Vagina (tissue), 2 donors: Measurements from ENCODE around the gene ARMC3. TPM values are rescaled to one million over a fixed set of nuclear protein-coding genes. Genes with fewer than 3 reads are reported as not detected.

ENCODE experiments used
- DNase-seq, 2 donors: peaks; one replicate each; pipeline ENCODE4 v3.0.0-alpha.2; 2017; ENCODE audit errors: extremely low spot score in 2 of 2
- H3K27ac ChIP-seq: fragments of 200-600 bp; sonication (generic); one replicate; pipeline ENCODE4 v1.5.1; 2019
- H3K27me3 ChIP-seq: fragments of 200-600 bp; sonication (generic); one replicate; pipeline ENCODE4 v1.5.1; 2019
- H3K36me3 ChIP-seq, 2 donors: fragments of 200-600 bp; sonication (generic); one replicate each; pipeline ENCODE4 v1.5.1; 2017 to 2019
- H3K4me1 ChIP-seq: fragments of 200-600 bp; sonication (generic); one replicate; pipeline ENCODE4 v1.5.1; 2019
- H3K4me3 ChIP-seq, 2 donors: fragments of 200-600 bp; sonication (generic); 1 replicate in 1 of 2; 2 replicates in 1 of 2; pipeline ENCODE4 v1.5.1; 2016 to 2019
- H3K9me3 ChIP-seq: fragments of 200-600 bp; sonication (generic); one replicate; pipeline ENCODE4 v1.5.1; 2019
- POLR2A ChIP-seq, 2 donors: fragments of 450-650 bp; IDR thresholded peaks; one replicate each; pipeline ENCODE4 v1.6.1; 2017; ENCODE audit warnings: antibody characterized with exemption in 2 of 2, mild to moderate bottlenecking in 2 of 2, moderate library complexity in 2 of 2
- POLR2AphosphoS5 ChIP-seq, 2 donors: sonication (generic); formaldehyde crosslinking; IDR thresholded peaks; one replicate each; pipeline ENCODE4 v1.9.0; 2017; ENCODE audit warnings: antibody characterized with exemption in 2 of 2, mild to moderate bottlenecking in 2 of 2, low read depth in 1 of 2; ENCODE audit not compliant: insufficient read depth in 1 of 2
- intact Hi-C: fragments of 100-400 bp; cut with DNase I; formaldehyde crosslinking; loops from one replicate; pipeline ENCODE4 v1.15.1; 2023
- total RNA-seq: library from RNA; depleted of rRNA; stranded (reverse); fragments of >200 nt; gene quantifications from one replicate; pipeline ENCODE4 v1.2.3, GENCODE V29; 2016
- TF ChIP-seq, protein P1 (sequence below), 3 experiments: fragments of 450-650 bp in 2 of 3; fragments of 200-600 bp in 1 of 3; sonication (generic) in 1 of 3; IDR thresholded peaks; one replicate each; pipeline ENCODE4 v1.5.1; 2017 to 2019; ENCODE audit warnings: antibody characterized with exemption in 3 of 3, mild to moderate bottlenecking in 2 of 3, moderate library complexity in 2 of 3

Gene ARMC3
- total RNA-seq, 1 donor from 2014 or later: not detected

DNA sequence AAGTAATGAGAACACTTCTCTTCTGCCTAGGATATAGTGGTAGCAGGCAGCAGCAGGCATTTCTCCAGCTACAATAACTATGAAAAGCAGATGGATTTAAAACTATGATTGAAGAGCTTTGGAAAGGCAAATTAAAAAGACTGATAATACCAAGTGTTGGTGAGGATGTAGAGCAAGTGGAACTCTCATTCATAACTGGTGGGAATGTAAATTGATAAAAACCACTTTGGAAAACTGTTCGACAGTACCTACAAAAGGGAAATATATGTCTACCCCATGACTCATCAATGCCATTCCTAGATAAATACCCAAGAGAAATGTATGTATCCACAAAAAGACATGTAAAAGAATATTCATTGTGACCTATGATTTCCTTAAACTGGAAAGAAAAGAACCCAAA, 14.6 kb downstream of the ARMC3 start:
- no peaks in the 10 kb centered on the region for H3K4me1 ChIP-seq
- no peak overlapping the region for H3K4me3 ChIP-seq
- no peak overlapping the region for H3K27ac ChIP-seq
- no peak for DNase-seq
- no peaks in the 10 kb centered on the region for H3K36me3 ChIP-seq
- no peaks in the 10 kb centered on the region for H3K9me3 ChIP-seq
- TF ChIP-seq, protein P1, sequence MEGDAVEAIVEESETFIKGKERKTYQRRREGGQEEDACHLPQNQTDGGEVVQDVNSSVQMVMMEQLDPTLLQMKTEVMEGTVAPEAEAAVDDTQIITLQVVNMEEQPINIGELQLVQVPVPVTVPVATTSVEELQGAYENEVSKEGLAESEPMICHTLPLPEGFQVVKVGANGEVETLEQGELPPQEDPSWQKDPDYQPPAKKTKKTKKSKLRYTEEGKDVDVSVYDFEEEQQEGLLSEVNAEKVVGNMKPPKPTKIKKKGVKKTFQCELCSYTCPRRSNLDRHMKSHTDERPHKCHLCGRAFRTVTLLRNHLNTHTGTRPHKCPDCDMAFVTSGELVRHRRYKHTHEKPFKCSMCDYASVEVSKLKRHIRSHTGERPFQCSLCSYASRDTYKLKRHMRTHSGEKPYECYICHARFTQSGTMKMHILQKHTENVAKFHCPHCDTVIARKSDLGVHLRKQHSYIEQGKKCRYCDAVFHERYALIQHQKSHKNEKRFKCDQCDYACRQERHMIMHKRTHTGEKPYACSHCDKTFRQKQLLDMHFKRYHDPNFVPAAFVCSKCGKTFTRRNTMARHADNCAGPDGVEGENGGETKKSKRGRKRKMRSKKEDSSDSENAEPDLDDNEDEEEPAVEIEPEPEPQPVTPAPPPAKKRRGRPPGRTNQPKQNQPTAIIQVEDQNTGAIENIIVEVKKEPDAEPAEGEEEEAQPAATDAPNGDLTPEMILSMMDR (IDR thresholded peaks at IDR 0.05): no peak
- TF ChIP-seq POLR2A (IDR thresholded peaks at IDR 0.05) (no peak), POLR2AphosphoS5 (IDR thresholded peaks at IDR 0.05; ENCODE audit: insufficient read depth in 1 of 2, low read depth in 1 of 2) (no peak)
- intact Hi-C loops: no loop called here
- H3K27me3 ChIP-seq: no peaks in the 10 kb centered on the region

DNA sequence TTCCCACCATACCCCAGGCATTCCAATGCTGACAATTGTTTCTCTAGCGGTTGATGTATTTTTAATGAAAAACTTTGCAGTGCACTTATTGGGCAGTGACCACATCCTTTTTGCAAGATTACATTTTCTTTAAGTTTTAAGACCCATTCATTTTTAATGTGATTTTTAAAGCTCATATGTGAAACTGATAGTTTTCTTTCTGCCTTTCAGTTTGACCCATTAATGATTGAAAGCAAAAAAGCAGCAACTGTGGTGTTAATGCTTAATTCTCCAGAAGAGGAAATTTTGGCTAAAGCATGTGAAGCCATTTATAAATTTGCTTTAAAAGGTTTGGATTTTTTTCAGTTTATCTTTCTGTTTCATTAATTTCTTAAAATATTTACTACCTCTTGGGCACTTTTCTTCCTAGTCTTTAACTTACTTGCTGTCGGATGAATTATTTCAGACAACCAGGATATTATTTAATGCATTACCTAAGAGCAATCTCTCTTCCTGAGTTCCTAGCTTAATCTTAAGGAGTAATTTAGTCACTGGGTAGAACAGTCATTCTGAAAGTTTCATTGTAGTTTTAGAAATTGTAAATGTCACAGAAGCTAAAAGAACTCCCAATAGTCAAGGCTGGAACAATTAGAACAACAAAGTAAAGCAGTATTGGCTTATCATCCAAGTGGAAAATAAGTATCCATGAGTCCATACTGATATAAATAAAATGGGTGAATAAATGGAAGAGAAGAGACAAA, 18.3 kb downstream of the ARMC3 start:
- TF ChIP-seq, protein P1 (IDR thresholded peaks at IDR 0.05): no peak
- TF ChIP-seq POLR2A (IDR thresholded peaks at IDR 0.05) (no peak), POLR2AphosphoS5 (IDR thresholded peaks at IDR 0.05; ENCODE audit: insufficient read depth in 1 of 2, low read depth in 1 of 2) (no peak)

DNA sequence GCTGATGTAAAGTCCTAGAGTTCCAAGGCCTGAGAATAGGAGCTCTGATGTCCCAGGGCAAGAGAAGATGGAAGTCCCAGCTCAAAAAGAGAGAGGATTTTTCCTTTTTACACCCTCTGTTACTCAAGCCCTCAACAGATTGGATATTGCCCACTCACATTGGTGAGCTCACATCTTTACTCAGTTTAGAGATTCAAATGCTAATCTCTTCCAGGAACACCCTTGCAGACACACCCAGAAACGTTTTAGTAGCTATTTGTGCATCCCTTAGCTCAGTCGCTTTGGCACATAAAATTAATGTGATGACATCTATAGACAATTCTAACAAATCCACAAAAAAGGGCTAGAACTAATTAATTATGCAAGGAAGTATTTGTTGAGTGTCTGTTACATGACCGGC, 27.1 kb downstream of the ARMC3 start:
- Histone ChIP-seq H3K27me3 (no peaks in the 10 kb centered on the region), H3K4me1 (no peaks in the 10 kb centered on the region), H3K27ac (no peak overlapping the region), H3K36me3 (no peaks in the 10 kb centered on the region), H3K4me3 (no peak overlapping the region), H3K9me3 (no peaks in the 10 kb centered on the region)
- DNase-seq: no peak
- intact Hi-C loops: no loop called here
- TF ChIP-seq POLR2A (IDR thresholded peaks at IDR 0.05): no peak
- TF ChIP-seq, protein P1 (IDR thresholded peaks at IDR 0.05): no peak

More for the DNA sequence above, 18.3 kb downstream of the ARMC3 start:
- intact Hi-C loops: no loop called here
- H3K27me3 ChIP-seq: no peaks in the 10 kb centered on the region
- H3K4me3 ChIP-seq: no peak overlapping the region
- H3K9me3 ChIP-seq: no peaks in the 10 kb centered on the region
- no peak for DNase-seq
- H3K36me3 ChIP-seq: no peaks in the 10 kb centered on the region
- no peaks in the 10 kb centered on the region for H3K4me1 ChIP-seq
- H3K27ac ChIP-seq: no peak overlapping the region

DNA sequence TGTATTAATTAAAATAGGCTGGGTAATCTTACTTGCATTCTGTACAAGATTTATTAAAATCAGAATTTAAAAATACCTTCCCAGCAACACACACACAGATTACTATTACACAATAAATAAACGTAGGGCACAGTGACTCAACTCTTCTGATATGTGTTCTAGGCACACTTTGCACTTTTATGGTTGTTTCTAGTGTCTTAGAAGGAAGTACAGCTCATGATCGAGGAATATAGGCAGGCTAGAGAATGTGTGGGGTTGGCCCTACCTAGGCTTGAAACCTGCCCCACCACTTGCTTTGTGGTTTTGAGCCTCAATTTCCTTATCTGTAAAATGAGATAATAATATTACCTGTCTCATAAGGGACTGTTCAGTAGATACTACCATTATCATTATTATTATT, 30.5 kb downstream of the ARMC3 start:
- H3K4me3 ChIP-seq: no peak overlapping the region
- no peaks in the 10 kb centered on the region for H3K27me3 ChIP-seq
- TF ChIP-seq, protein P1 (IDR thresholded peaks at IDR 0.05): no peak
- no peak for TF ChIP-seq POLR2A (IDR thresholded peaks at IDR 0.05)
- TF ChIP-seq POLR2AphosphoS5 (IDR thresholded peaks at IDR 0.05; ENCODE audit: insufficient read depth in 1 of 2, low read depth in 1 of 2): no peak
- no peak overlapping the region for H3K27ac ChIP-seq
- no peak for DNase-seq
- H3K4me1 ChIP-seq: no peaks in the 10 kb centered on the region
- H3K36me3 ChIP-seq: no peaks in the 10 kb centered on the region
- intact Hi-C loops: no loop called here
- H3K9me3 ChIP-seq: no peaks in the 10 kb centered on the region

DNA sequence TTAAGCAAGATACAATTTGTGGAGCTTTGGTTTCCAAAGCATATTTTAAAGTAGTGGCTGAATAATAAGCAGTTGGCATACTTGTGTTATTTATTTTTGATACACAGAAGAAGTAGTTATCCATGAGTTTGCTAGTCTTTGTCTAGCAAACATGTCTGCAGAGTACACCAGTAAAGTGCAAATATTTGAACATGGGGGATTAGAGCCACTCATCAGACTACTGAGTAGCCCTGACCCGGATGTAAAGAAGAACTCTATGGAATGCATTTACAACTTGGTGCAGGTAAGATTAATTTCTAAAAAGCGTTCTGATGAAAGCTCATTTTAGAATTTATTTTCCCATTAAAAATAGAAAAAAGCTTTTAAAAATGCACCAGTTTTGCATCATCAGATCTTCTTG, 31.4 kb downstream of the ARMC3 start:
- DNase-seq: no peak
- no peaks in the 10 kb centered on the region for H3K4me1 ChIP-seq
- H3K36me3 ChIP-seq: no peaks in the 10 kb centered on the region
- TF ChIP-seq, protein P1 (IDR thresholded peaks at IDR 0.05): no peak
- no peak for TF ChIP-seq POLR2AphosphoS5 (IDR thresholded peaks at IDR 0.05; ENCODE audit: insufficient read depth in 1 of 2, low read depth in 1 of 2)
- TF ChIP-seq POLR2A (IDR thresholded peaks at IDR 0.05): no peak
- H3K27ac ChIP-seq: no peak overlapping the region
- H3K9me3 ChIP-seq: no peaks in the 10 kb centered on the region
- H3K27me3 ChIP-seq: no peaks in the 10 kb centered on the region
- H3K4me3 ChIP-seq: no peak overlapping the region
- intact Hi-C loops: no loop called here
